ENCODE measurements around the gene MFRP. TPM values are rescaled to one million over a fixed set of nuclear protein-coding genes. Genes with fewer than 3 reads are reported as not detected.
A peak's percentile ranks its signal among the peaks of the same experiment; 100 is the strongest.

Gene MFRP
- total and polyA plus RNA-seq, 9 of the 15 experiments (the other 6 are each of a cell fraction or from before 2014, with no cell fraction given): not detected

DNA sequence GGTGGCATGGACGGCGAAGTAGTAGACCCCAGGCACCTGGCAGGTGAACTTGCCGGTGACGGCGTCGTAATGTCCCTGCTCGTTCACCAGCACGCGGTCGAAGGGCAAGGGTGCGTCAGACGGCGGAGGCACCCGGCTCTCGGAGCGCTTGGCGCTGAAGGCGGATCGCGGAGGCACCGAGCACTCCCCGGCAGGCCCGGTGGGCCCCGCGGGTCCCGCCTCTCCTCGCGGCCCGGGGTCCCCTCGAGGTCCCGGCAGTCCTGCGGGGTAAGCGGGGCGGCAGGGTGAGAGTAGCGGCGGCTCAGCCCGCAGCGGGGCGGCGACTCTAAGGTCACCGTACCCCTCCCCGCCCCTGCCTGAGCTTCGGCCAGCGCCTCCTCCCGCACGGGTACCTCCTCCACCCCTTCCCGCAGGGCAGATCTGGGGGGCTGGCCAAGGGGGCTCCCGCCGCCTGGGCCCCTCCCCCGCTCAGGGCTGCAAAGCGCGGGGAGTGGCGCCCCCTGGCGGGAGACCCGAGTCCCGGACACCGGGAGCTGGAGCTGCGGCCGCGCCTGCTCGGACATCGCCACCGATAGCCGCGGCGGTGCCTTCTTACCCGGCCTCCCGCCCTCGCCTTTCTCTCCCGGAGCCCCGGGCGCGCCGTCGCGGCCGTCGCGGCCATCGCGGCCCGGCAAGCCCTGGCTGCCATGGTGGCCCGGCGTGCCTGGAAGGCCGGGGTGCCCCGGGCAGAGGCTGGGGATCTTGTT, 6.7 kb downstream of the MFRP start (continued):
- TF ChIP-seq, protein P1, sequence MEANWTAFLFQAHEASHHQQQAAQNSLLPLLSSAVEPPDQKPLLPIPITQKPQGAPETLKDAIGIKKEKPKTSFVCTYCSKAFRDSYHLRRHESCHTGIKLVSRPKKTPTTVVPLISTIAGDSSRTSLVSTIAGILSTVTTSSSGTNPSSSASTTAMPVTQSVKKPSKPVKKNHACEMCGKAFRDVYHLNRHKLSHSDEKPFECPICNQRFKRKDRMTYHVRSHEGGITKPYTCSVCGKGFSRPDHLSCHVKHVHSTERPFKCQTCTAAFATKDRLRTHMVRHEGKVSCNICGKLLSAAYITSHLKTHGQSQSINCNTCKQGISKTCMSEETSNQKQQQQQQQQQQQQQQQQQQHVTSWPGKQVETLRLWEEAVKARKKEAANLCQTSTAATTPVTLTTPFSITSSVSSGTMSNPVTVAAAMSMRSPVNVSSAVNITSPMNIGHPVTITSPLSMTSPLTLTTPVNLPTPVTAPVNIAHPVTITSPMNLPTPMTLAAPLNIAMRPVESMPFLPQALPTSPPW (CRISPR knock-in tag; IDR thresholded peaks at IDR 0.05): peak; percentile 79
- TF ChIP-seq PHF20 (IDR thresholded peaks at IDR 0.05; ENCODE audit: partially characterized antibody) (peak; percentile 49), SMARCE1 (IDR thresholded peaks at IDR 0.05) (peak; percentile 29; the same call in 1 of the 2 replicates), KDM1A (IDR thresholded peaks at IDR 0.05) (no peak), ZNF24 (IDR thresholded peaks at IDR 0.05) (0 out of 2 replicates have a peak, but pooled peaks have one; percentile 22), NFIC (IDR thresholded peaks at IDR 0.05) (peak; percentile 44), CBFA2T2 (conservative IDR thresholded peaks at IDR 0.05) (0 out of 2 replicates have a peak, but pooled peaks have one; percentile 2), GATAD2B (IDR thresholded peaks at IDR 0.05; ENCODE audit: borderline replicate concordance) (peak; percentile 84), NCOA6 (IDR thresholded peaks at IDR 0.05) (peak; percentile 88), SMARCC2 (IDR thresholded peaks at IDR 0.05; ENCODE audit: low read depth) (no peak)
- TF ChIP-seq, protein P2, sequence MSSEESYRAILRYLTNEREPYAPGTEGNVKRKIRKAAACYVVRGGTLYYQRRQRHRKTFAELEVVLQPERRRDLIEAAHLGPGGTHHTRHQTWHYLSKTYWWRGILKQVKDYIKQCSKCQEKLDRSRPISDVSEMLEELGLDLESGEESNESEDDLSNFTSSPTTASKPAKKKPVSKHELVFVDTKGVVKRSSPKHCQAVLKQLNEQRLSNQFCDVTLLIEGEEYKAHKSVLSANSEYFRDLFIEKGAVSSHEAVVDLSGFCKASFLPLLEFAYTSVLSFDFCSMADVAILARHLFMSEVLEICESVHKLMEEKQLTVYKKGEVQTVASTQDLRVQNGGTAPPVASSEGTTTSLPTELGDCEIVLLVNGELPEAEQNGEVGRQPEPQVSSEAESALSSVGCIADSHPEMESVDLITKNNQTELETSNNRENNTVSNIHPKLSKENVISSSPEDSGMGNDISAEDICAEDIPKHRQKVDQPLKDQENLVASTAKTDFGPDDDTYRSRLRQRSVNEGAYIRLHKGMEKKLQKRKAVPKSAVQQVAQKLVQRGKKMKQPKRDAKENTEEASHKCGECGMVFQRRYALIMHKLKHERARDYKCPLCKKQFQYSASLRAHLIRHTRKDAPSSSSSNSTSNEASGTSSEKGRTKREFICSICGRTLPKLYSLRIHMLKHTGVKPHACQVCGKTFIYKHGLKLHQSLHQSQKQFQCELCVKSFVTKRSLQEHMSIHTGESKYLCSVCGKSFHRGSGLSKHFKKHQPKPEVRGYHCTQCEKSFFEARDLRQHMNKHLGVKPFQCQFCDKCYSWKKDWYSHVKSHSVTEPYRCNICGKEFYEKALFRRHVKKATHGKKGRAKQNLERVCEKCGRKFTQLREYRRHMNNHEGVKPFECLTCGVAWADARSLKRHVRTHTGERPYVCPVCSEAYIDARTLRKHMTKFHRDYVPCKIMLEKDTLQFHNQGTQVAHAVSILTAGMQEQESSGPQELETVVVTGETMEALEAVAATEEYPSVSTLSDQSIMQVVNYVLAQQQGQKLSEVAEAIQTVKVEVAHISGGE (CRISPR knock-in tag; IDR thresholded peaks at IDR 0.05): 0 out of 6 replicates have a peak, but pooled peaks of 1 of the 3 experiments have one; percentile 32
- TF ChIP-seq, protein P3, sequence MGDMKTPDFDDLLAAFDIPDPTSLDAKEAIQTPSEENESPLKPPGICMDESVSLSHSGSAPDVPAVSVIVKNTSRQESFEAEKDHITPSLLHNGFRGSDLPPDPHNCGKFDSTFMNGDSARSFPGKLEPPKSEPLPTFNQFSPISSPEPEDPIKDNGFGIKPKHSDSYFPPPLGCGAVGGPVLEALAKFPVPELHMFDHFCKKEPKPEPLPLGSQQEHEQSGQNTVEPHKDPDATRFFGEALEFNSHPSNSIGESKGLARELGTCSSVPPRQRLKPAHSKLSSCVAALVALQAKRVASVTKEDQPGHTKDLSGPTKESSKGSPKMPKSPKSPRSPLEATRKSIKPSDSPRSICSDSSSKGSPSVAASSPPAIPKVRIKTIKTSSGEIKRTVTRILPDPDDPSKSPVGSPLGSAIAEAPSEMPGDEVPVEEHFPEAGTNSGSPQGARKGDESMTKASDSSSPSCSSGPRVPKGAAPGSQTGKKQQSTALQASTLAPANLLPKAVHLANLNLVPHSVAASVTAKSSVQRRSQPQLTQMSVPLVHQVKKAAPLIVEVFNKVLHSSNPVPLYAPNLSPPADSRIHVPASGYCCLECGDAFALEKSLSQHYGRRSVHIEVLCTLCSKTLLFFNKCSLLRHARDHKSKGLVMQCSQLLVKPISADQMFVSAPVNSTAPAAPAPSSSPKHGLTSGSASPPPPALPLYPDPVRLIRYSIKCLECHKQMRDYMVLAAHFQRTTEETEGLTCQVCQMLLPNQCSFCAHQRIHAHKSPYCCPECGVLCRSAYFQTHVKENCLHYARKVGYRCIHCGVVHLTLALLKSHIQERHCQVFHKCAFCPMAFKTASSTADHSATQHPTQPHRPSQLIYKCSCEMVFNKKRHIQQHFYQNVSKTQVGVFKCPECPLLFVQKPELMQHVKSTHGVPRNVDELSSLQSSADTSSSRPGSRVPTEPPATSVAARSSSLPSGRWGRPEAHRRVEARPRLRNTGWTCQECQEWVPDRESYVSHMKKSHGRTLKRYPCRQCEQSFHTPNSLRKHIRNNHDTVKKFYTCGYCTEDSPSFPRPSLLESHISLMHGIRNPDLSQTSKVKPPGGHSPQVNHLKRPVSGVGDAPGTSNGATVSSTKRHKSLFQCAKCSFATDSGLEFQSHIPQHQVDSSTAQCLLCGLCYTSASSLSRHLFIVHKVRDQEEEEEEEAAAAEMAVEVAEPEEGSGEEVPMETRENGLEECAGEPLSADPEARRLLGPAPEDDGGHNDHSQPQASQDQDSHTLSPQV (IDR thresholded peaks at IDR 0.05): peak; percentile 93
- TF ChIP-seq, protein P4, sequence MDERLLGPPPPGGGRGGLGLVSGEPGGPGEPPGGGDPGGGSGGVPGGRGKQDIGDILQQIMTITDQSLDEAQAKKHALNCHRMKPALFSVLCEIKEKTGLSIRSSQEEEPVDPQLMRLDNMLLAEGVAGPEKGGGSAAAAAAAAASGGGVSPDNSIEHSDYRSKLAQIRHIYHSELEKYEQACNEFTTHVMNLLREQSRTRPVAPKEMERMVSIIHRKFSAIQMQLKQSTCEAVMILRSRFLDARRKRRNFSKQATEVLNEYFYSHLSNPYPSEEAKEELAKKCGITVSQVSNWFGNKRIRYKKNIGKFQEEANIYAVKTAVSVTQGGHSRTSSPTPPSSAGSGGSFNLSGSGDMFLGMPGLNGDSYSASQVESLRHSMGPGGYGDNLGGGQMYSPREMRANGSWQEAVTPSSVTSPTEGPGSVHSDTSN (CRISPR knock-in tag; IDR thresholded peaks at IDR 0.05; ENCODE audit: low read depth): no peak
- TF ChIP-seq, protein P4 (tag; conservative IDR thresholded peaks at IDR 0.05; ENCODE audit: low read depth): no peak

All from K562 (cell line).